ENCODE data around the gene SNAP91. TPM values are rescaled to one million over a fixed set of nuclear protein-coding genes. Genes with fewer than 3 reads are reported as not detected.

The SNAP91 gene
- total and polyA plus RNA-seq, 2 of the 8 experiments (the other 6 are each of a cell fraction or from before 2014, with no cell fraction given): 1.3 to 1.5 TPM

- TF ChIP-seq, protein P1, sequence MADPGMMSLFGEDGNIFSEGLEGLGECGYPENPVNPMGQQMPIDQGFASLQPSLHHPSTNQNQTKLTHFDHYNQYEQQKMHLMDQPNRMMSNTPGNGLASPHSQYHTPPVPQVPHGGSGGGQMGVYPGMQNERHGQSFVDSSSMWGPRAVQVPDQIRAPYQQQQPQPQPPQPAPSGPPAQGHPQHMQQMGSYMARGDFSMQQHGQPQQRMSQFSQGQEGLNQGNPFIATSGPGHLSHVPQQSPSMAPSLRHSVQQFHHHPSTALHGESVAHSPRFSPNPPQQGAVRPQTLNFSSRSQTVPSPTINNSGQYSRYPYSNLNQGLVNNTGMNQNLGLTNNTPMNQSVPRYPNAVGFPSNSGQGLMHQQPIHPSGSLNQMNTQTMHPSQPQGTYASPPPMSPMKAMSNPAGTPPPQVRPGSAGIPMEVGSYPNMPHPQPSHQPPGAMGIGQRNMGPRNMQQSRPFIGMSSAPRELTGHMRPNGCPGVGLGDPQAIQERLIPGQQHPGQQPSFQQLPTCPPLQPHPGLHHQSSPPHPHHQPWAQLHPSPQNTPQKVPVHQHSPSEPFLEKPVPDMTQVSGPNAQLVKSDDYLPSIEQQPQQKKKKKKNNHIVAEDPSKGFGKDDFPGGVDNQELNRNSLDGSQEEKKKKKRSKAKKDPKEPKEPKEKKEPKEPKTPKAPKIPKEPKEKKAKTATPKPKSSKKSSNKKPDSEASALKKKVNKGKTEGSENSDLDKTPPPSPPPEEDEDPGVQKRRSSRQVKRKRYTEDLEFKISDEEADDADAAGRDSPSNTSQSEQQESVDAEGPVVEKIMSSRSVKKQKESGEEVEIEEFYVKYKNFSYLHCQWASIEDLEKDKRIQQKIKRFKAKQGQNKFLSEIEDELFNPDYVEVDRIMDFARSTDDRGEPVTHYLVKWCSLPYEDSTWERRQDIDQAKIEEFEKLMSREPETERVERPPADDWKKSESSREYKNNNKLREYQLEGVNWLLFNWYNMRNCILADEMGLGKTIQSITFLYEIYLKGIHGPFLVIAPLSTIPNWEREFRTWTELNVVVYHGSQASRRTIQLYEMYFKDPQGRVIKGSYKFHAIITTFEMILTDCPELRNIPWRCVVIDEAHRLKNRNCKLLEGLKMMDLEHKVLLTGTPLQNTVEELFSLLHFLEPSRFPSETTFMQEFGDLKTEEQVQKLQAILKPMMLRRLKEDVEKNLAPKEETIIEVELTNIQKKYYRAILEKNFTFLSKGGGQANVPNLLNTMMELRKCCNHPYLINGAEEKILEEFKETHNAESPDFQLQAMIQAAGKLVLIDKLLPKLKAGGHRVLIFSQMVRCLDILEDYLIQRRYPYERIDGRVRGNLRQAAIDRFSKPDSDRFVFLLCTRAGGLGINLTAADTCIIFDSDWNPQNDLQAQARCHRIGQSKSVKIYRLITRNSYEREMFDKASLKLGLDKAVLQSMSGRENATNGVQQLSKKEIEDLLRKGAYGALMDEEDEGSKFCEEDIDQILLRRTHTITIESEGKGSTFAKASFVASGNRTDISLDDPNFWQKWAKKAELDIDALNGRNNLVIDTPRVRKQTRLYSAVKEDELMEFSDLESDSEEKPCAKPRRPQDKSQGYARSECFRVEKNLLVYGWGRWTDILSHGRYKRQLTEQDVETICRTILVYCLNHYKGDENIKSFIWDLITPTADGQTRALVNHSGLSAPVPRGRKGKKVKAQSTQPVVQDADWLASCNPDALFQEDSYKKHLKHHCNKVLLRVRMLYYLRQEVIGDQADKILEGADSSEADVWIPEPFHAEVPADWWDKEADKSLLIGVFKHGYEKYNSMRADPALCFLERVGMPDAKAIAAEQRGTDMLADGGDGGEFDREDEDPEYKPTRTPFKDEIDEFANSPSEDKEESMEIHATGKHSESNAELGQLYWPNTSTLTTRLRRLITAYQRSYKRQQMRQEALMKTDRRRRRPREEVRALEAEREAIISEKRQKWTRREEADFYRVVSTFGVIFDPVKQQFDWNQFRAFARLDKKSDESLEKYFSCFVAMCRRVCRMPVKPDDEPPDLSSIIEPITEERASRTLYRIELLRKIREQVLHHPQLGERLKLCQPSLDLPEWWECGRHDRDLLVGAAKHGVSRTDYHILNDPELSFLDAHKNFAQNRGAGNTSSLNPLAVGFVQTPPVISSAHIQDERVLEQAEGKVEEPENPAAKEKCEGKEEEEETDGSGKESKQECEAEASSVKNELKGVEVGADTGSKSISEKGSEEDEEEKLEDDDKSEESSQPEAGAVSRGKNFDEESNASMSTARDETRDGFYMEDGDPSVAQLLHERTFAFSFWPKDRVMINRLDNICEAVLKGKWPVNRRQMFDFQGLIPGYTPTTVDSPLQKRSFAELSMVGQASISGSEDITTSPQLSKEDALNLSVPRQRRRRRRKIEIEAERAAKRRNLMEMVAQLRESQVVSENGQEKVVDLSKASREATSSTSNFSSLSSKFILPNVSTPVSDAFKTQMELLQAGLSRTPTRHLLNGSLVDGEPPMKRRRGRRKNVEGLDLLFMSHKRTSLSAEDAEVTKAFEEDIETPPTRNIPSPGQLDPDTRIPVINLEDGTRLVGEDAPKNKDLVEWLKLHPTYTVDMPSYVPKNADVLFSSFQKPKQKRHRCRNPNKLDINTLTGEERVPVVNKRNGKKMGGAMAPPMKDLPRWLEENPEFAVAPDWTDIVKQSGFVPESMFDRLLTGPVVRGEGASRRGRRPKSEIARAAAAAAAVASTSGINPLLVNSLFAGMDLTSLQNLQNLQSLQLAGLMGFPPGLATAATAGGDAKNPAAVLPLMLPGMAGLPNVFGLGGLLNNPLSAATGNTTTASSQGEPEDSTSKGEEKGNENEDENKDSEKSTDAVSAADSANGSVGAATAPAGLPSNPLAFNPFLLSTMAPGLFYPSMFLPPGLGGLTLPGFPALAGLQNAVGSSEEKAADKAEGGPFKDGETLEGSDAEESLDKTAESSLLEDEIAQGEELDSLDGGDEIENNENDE (IDR thresholded peaks at IDR 0.05; ENCODE audit: insufficient replicate concordance, low read length): no peak
- TF ChIP-seq SP4 (IDR thresholded peaks at IDR 0.05; ENCODE audit: low read length) (no peak), NRF1 (IDR thresholded peaks at IDR 0.05; ENCODE audit: low read depth, low read length) (no peak), MAFK (IDR thresholded peaks at IDR 0.05; ENCODE audit: low read depth, low read length) (no peak), GTF2F1 (IDR thresholded peaks at IDR 0.05; ENCODE audit: borderline replicate concordance, low read depth, low read length) (no peak), SRF (IDR thresholded peaks at IDR 0.05; ENCODE audit: low read depth, low read length) (no peak), EGR1 (IDR thresholded peaks at IDR 0.05; ENCODE audit: borderline replicate concordance, low read depth, low read length) (no peak), SIRT6 (IDR thresholded peaks at IDR 0.05; ENCODE audit: low read length) (no peak), EP300 (IDR thresholded peaks at IDR 0.05; ENCODE audit: borderline replicate concordance in 1 of 2, low read depth in 2 of 2, low read length in 2 of 2) (no peak), TAF7 (optimal IDR thresholded peaks at IDR 0.05; ENCODE audit: borderline replicate concordance, low read depth, low read length) (no peak), CHD1 (IDR thresholded peaks at IDR 0.05; ENCODE audit: low read depth, low read length) (no peak), BCL11A (IDR thresholded peaks at IDR 0.05; ENCODE audit: low read depth in 2 of 2, low read length in 2 of 2) (no peak)
Measured at GRCh38 chr6:83758533-83758932, 49.6 kb upstream of the SNAP91 start (continued).
